GM12878 (cell line): ENCODE results near the gene LRP1B. TPM values are rescaled to one million over a fixed set of nuclear protein-coding genes. Genes with fewer than 3 reads are reported as not detected.

Experiments used
- ATAC-seq: fragments of 200-7000 bp; cut with Tn5 transposase; 3 replicates; pipeline ENCODE4 v1.9.1; 2020; ENCODE audit warnings: mild to moderate bottlenecking, moderate library complexity
- BruUV-seq: library from RNA; stranded (reverse); fragments of 400-500 nt; replicated peaks from 2 replicates; lab custom pipeline; 2021; lab: Mats Ljungman, UMichigan
- CTCF ChIA-PET: fragments of 300-600 bp; sonication (Branson Sonifier 250); formaldehyde crosslinking; extraction: SDS; loops from one replicate; lab custom pipeline; 2021; ENCODE audit warnings: inconsistent platforms; lab: Yijun Ruan, JAX
- POLR2A ChIA-PET: fragments of 350-600 bp; formaldehyde crosslinking; extraction: SDS; loops from one replicate; lab custom pipeline; 2021; ENCODE audit warnings: inconsistent platforms; lab: Charles Lee
- RAD21 ChIA-PET: fragments of 300-600 bp; sonication (Branson Sonifier 250); formaldehyde crosslinking; loops from one replicate; lab custom pipeline; 2023; ENCODE audit warnings: antibody characterized with exemption; ENCODE audit not compliant: unreplicated experiment; lab: Charles Lee
- SMC1A ChIA-PET: fragments of 300-600 bp; sonication (Branson Sonifier 250); formaldehyde crosslinking; loops from one replicate; lab custom pipeline; 2023; ENCODE audit not compliant: unreplicated experiment, uncharacterized antibody; lab: Charles Lee
- DNase-seq: peaks from one replicate; pipeline ENCODE4 v3.0.0-alpha.2; 2011; ENCODE audit warnings: low read depth, low spot score
- FAIRE-seq: peaks from 3 replicates; lab custom pipeline; 2011; peaks lifted over from hg19 to GRCh38; lab: Jason Lieb, UNC
- H2AFZ ChIP-seq: 2 replicates; pipeline ENCODE4 v1.6.0; 2011; ENCODE audit warnings: low read depth, low read length, control low read depth; ENCODE audit not compliant: control insufficient read depth
- H3K27ac ChIP-seq: 2 replicates; pipeline ENCODE4 v1.5.1; 2011; ENCODE audit warnings: control low read depth; ENCODE audit not compliant: control insufficient read depth, insufficient read depth
- H3K27me3 ChIP-seq, 2 experiments: replicated peaks in 1 of 2; 2 replicates each; pipeline versions ENCODE4 v1.6.0 to v1.6.1; 2011; ENCODE audit warnings: low read length in 1 of 2; ENCODE audit not compliant: control insufficient read depth in 2 of 2, insufficient read depth in 2 of 2
- H3K36me3 ChIP-seq, 2 experiments: 2 replicates each; pipeline ENCODE4 v1.5.1; 2011; ENCODE audit warnings: low read length in 1 of 2; ENCODE audit not compliant: control insufficient read depth in 2 of 2, insufficient read depth in 2 of 2
- H3K4me1 ChIP-seq: 2 replicates; pipeline ENCODE4 v1.6.1; 2011; ENCODE audit warnings: mild to moderate bottlenecking, low read length, moderate library complexity, mixed read lengths; ENCODE audit not compliant: control insufficient read depth, insufficient read depth
- H3K4me2 ChIP-seq: 2 replicates; pipeline ENCODE4 v1.6.0; 2011; ENCODE audit warnings: control low read depth; ENCODE audit not compliant: control insufficient read depth, insufficient read depth
- H3K4me3 ChIP-seq: fragments of 200-600 bp; sonication (generic); 2 replicates; pipeline ENCODE4 v1.5.1; 2016
- H3K79me2 ChIP-seq: 2 replicates; pipeline ENCODE4 v1.6.0; 2011; ENCODE audit warnings: low read length; ENCODE audit not compliant: control insufficient read depth, insufficient read depth
- H3K9ac ChIP-seq: 2 replicates; pipeline ENCODE4 v1.8.0; 2011; ENCODE audit warnings: low read length, control low read depth, mixed read lengths; ENCODE audit not compliant: control insufficient read depth, insufficient read depth
- H3K9me3 ChIP-seq: replicated peaks from 3 replicates; pipeline ENCODE4 v1.5.1; 2011; ENCODE audit warnings: mild to moderate bottlenecking, low read length; ENCODE audit not compliant: control insufficient read depth, insufficient read depth
- H4K20me1 ChIP-seq: 2 replicates; pipeline ENCODE4 v1.6.0; 2011; ENCODE audit not compliant: control insufficient read depth, insufficient read depth
- CBFB ChIP-seq: IDR thresholded peaks from 2 replicates; pipeline ENCODE4 v1.6.1; 2016; ENCODE audit warnings: antibody characterized with exemption, low read depth
- CUX1 ChIP-seq: IDR thresholded peaks from 2 replicates; pipeline ENCODE4 v1.6.1; 2012; ENCODE audit warnings: improper control_type of control experiment, low read depth, low read length; ENCODE audit not compliant: insufficient replicate concordance
- EGR1 ChIP-seq, 2 experiments: IDR thresholded peaks; 1 replicate in 1 of 2; 2 replicates in 1 of 2; pipeline ENCODE4 v1.6.1; 2011 to 2012; ENCODE audit warnings: low read depth in 2 of 2, low read length in 2 of 2, borderline replicate concordance in 1 of 2, mild to moderate bottlenecking in 1 of 2, moderate library complexity in 1 of 2
- ESRRA ChIP-seq: IDR thresholded peaks from 2 replicates; pipeline ENCODE4 v1.6.1; 2012; ENCODE audit warnings: mild to moderate bottlenecking, low read length, improper control_type of control experiment
- HDGF ChIP-seq: fragments of 450-650 bp; IDR thresholded peaks from 2 replicates; pipeline ENCODE4 v1.6.1; 2016; ENCODE audit warnings: antibody characterized with exemption
- RFX5 ChIP-seq: IDR thresholded peaks from 2 replicates; pipeline ENCODE4 v1.6.1; 2011; ENCODE audit warnings: low read depth, low read length, improper control_type of control experiment
- TCF3 ChIP-seq: IDR thresholded peaks from 2 replicates; pipeline ENCODE4 v1.6.1; 2012; ENCODE audit warnings: low read depth, mild to moderate bottlenecking, low read length, borderline replicate concordance; ENCODE audit not compliant: insufficient read depth
- WRNIP1 ChIP-seq: IDR thresholded peaks from 2 replicates; pipeline ENCODE4 v1.6.1; 2011; ENCODE audit warnings: low read depth, low read length, improper control_type of control experiment, borderline replicate concordance
- WGBS: methylation state at CpG from one replicate; pipeline ENCODE4 v1.1.6; 2016; ENCODE audit warnings: low lambda C conversion rate; ENCODE audit not compliant: insufficient replicate concordance, insufficient coverage; ENCODE audit errors: missing lambda C conversion rate; 5-methylcytosine and 5-hydroxymethylcytosine counted together
- in situ Hi-C: fragments of 300-500 bp; cut with MboI; formaldehyde crosslinking; loops from 9 replicates; pipeline ENCODE4 v1.14.3; 2018; ENCODE audit warnings: mixed read lengths
- intact Hi-C: fragments of 100-400 bp; cut with micrococcal nuclease; formaldehyde crosslinking; loops from one replicate; pipeline ENCODE4 v1.14.2; 2022; ENCODE audit not compliant: unreplicated experiment
- polyA plus RNA-seq, 11 experiments: library from polyadenylated mRNA; depleted of rRNA in 4 of 11; unstranded in 6 of 11; stranded (reverse) in 5 of 11; fragments of >200 nt; fragmentation: Nextera tagmentation in 4 of 11; fragmentation: Illumina TruSeq in 1 of 11; extraction: Ambion mirVana in 4 of 11; extraction: Trizol in 1 of 11; gene quantifications; 1 replicate in 1 of 11; 2 replicates in 10 of 11; pipeline versions ENCODE4 v1.2.1 to v1.2.3, GENCODE V29; 2011 to 2016; ENCODE audit warnings: inconsistent platforms in 2 of 11, missing spikeins in 2 of 11, low read depth in 1 of 11
- total RNA-seq, 4 experiments: library from RNA; depleted of rRNA in 3 of 4; stranded (reverse); fragments of >200 nt in 3 of 4; fragmentation: Illumina TruSeq in 1 of 4; extraction: Trizol in 1 of 4; gene quantifications; 2 replicates each; pipeline versions ENCODE4 v1.2.1 to v1.2.3, GENCODE V29; 2013 to 2021
- TF ChIP-seq, protein P1 (sequence below): fragments of 450-650 bp; IDR thresholded peaks from 2 replicates; pipeline ENCODE4 v1.6.1; 2016; ENCODE audit warnings: mild to moderate bottlenecking
- TF ChIP-seq, protein P2 (sequence below): fragments of 450-650 bp; formaldehyde crosslinking; IDR thresholded peaks from 2 replicates; pipeline ENCODE4 v1.4.0; 2020; ENCODE audit warnings: mild to moderate bottlenecking, moderate library complexity
- TF ChIP-seq, protein P3 (sequence below): IDR thresholded peaks from 2 replicates; pipeline ENCODE4 v1.6.1; 2012; ENCODE audit warnings: low read depth, low read length, improper control_type of control experiment

LRP1B gene
- total and polyA plus RNA-seq, 10 of the 15 experiments (the other 5 are each of a cell fraction or from before 2014, with no cell fraction given): under 0.01 to 0.06 (median 0.03) TPM; not detected in 5

GRCh38 chr2:140273958-140274357 is 1856.9 kb downstream of the LRP1B start:
- CTCF ChIA-PET: no interaction called here

More at GRCh38 chr2:140273958-140274357, 1856.9 kb downstream of the LRP1B start:
- Histone ChIP-seq H2AFZ (no peak overlapping the region), H3K36me3 (no peaks in the 10 kb centered on the region), H3K4me2 (no peak overlapping the region), H3K4me3 (no peak overlapping the region), H3K9me3 (no peaks in the 10 kb centered on the region), H3K27me3 (no peaks in the 10 kb centered on the region), H4K20me1 (no peaks in the 10 kb centered on the region), H3K9ac (no peak overlapping the region), H3K4me1 (no peaks in the 10 kb centered on the region), H3K27ac (no peak overlapping the region), H3K79me2 (no peaks in the 10 kb centered on the region)
- TF ChIP-seq CBFB (no peak), CUX1 (no peak), TCF3 (no peak), WRNIP1 (no peak), ESRRA (no peak), EGR1 (IDR thresholded peaks at IDR 0.05; ENCODE audit: borderline replicate concordance in 1 of 2, low read depth in 2 of 2, low read length in 2 of 2) (no peak), RFX5 (no peak), HDGF (no peak)
- TF ChIP-seq, protein P1, sequence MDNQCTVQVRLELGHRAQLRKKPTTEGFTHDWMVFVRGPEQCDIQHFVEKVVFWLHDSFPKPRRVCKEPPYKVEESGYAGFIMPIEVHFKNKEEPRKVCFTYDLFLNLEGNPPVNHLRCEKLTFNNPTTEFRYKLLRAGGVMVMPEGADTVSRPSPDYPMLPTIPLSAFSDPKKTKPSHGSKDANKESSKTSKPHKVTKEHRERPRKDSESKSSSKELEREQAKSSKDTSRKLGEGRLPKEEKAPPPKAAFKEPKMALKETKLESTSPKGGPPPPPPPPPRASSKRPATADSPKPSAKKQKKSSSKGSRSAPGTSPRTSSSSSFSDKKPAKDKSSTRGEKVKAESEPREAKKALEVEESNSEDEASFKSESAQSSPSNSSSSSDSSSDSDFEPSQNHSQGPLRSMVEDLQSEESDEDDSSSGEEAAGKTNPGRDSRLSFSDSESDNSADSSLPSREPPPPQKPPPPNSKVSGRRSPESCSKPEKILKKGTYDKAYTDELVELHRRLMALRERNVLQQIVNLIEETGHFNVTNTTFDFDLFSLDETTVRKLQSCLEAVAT: no peak
- TF ChIP-seq, protein P2, sequence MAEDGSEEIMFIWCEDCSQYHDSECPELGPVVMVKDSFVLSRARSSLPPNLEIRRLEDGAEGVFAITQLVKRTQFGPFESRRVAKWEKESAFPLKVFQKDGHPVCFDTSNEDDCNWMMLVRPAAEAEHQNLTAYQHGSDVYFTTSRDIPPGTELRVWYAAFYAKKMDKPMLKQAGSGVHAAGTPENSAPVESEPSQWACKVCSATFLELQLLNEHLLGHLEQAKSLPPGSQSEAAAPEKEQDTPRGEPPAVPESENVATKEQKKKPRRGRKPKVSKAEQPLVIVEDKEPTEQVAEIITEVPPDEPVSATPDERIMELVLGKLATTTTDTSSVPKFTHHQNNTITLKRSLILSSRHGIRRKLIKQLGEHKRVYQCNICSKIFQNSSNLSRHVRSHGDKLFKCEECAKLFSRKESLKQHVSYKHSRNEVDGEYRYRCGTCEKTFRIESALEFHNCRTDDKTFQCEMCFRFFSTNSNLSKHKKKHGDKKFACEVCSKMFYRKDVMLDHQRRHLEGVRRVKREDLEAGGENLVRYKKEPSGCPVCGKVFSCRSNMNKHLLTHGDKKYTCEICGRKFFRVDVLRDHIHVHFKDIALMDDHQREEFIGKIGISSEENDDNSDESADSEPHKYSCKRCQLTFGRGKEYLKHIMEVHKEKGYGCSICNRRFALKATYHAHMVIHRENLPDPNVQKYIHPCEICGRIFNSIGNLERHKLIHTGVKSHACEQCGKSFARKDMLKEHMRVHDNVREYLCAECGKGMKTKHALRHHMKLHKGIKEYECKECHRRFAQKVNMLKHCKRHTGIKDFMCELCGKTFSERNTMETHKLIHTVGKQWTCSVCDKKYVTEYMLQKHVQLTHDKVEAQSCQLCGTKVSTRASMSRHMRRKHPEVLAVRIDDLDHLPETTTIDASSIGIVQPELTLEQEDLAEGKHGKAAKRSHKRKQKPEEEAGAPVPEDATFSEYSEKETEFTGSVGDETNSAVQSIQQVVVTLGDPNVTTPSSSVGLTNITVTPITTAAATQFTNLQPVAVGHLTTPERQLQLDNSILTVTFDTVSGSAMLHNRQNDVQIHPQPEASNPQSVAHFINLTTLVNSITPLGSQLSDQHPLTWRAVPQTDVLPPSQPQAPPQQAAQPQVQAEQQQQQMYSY (CRISPR knock-in tag): no peak
- TF ChIP-seq, protein P3, sequence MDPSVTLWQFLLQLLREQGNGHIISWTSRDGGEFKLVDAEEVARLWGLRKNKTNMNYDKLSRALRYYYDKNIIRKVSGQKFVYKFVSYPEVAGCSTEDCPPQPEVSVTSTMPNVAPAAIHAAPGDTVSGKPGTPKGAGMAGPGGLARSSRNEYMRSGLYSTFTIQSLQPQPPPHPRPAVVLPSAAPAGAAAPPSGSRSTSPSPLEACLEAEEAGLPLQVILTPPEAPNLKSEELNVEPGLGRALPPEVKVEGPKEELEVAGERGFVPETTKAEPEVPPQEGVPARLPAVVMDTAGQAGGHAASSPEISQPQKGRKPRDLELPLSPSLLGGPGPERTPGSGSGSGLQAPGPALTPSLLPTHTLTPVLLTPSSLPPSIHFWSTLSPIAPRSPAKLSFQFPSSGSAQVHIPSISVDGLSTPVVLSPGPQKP: no peak
- in situ Hi-C loops (no loop called here), intact Hi-C loops (no loop called here)
- DNase-seq: no peak
- SMC1A ChIA-PET: no interaction called here
- BruUV-seq: no TSS peak
- RAD21 ChIA-PET: no interaction called here
- POLR2A ChIA-PET: no interaction called here
- FAIRE-seq: no peak
- no peak for ATAC-seq
- WGBS: 68% methylated on average over 2 of the region's 2 CpGs
